Duodenal mucosa (tissue), 2 donors: ENCODE results near the gene MAML3.

Source experiments
- H3K27ac ChIP-seq: one replicate; pipeline ENCODE4 v1.7.0; 2013; ENCODE audit warnings: low read depth, low read length
- H3K27me3 ChIP-seq, 2 donors: one replicate each; pipeline ENCODE4 v1.7.0; 2013; ENCODE audit warnings: low read length in 2 of 2, control low read depth in 1 of 2; ENCODE audit not compliant: insufficient read depth in 2 of 2, control insufficient read depth in 1 of 2
- H3K36me3 ChIP-seq, 2 donors: one replicate each; pipeline ENCODE4 v1.7.0; 2013; ENCODE audit warnings: low read length in 2 of 2, control low read depth in 1 of 2; ENCODE audit not compliant: insufficient read depth in 2 of 2, control insufficient read depth in 1 of 2
- H3K4me1 ChIP-seq, 2 donors: one replicate each; pipeline ENCODE4 v1.7.0; 2013; ENCODE audit warnings: low read length in 2 of 2, control low read depth in 1 of 2; ENCODE audit not compliant: insufficient read depth in 2 of 2, control insufficient read depth in 1 of 2
- H3K4me3 ChIP-seq, 2 donors: one replicate each; pipeline ENCODE4 v1.7.0; 2013; ENCODE audit warnings: low read length in 2 of 2, low read depth in 1 of 2
- H3K9ac ChIP-seq, 2 donors: one replicate each; pipeline ENCODE4 v1.7.0; 2013; ENCODE audit warnings: low read length in 2 of 2, low read depth in 1 of 2
- H3K9me3 ChIP-seq, 2 donors: one replicate each; pipeline ENCODE4 v1.7.0; 2013; ENCODE audit warnings: low read length in 2 of 2, control low read depth in 1 of 2; ENCODE audit not compliant: control insufficient read depth in 1 of 2

Gene MAML3

DNA sequence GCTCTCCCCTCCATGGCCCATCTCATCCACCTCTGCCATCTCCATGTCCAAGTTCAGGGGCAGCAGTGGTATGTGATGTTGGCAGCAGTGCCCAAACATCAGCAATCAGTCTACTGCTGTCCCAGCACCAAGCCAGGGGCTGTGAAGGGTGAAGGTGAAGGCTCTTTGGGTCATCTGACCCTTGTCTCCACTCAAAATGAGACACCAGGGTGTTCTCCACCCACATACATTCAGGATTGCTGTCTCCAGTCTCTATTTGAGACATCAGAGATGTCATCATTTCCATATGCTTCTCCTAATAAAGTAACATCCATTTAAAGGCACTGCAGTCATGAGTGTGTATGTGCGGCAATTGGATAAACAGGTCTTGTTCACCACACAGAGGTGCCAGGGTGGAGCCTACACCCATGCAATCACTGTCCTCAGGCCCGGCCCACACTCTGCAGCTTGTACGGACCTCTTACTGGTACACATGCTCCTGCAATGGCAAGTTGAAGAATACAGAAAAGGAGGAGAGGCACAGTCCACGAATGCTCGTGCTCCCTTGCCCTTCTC, 22.2 kb downstream of the MAML3 start:
- Histone ChIP-seq H3K4me3 (no peak overlapping the region), H3K9ac (no peak overlapping the region), H3K9me3 (no peaks in the 10 kb centered on the region), H3K36me3 (no peaks in the 10 kb centered on the region), H3K27me3 (no peaks in the 10 kb centered on the region), H3K27ac (no peak overlapping the region), H3K4me1 (peaks cover 0 to 5% of the 10 kb centered on the region in 2 donors)

DNA sequence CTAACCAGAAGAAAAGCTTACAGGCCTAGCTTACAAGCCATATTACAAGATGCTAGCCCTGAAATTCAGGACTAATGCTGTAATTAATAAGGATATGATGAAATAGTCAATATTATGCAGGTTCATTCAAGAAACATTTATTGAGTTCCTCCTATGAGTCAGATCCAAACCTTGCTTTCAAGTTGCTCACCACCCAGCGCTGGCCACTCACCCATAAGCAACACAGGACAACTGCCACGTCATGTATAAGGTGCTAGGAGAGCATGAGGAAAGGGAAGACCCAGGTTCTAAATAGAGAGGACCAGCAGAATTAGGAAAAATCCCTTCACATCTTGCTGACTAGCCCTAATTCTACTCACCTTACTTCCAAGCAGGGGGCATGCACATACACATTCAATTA, 23.3 kb downstream of the MAML3 start:
- Histone ChIP-seq H3K4me3 (no peak overlapping the region), H3K27ac (no peak overlapping the region), H3K4me1 (peaks cover 0 to 5% of the 10 kb centered on the region in 2 donors), H3K9ac (no peak overlapping the region), H3K36me3 (no peaks in the 10 kb centered on the region), H3K27me3 (no peaks in the 10 kb centered on the region), H3K9me3 (no peaks in the 10 kb centered on the region)

DNA sequence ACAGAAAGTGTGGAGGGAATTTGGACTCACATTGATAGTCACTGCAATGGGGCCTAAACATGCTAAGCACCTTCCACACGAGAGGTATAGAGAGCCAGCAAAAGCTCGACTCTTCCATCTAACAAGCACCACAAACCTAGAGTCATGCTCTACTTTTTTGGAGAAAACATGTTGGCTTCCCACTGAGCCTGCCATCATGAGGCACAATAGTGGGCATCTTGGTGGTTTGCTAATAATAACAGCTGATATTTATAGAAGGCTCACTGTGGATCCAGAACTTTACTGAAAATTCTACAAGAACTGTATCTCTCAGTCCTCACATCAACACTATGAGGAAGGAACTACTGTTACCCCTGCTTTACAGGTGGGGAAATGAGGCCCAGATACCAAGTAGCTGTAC, 26.6 kb downstream of the MAML3 start:
- Histone ChIP-seq H3K9me3 (no peaks in the 10 kb centered on the region), H3K4me1 (no peaks in the 10 kb centered on the region), H3K27me3 (no peaks in the 10 kb centered on the region), H3K36me3 (no peaks in the 10 kb centered on the region), H3K4me3 (no peak overlapping the region), H3K9ac (no peak overlapping the region), H3K27ac (no peak overlapping the region)

DNA sequence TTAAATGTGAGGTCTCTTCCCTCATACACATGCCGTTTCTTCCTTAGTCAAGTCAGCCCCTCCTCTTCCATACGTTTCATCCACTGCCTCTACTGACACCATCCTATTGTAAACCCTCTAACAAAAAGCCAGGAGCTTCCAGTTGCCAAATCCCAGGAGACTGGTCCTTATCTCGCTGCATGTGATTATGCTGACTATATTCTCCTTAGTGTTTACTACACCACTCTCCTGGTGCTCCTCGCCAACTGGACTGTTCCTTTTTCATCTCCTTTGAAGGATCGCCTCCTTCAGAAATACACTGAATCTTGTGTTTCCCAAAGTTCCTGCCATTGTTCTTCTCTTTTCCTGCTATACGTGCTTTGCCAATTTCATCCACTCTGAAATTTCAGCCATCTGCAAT, 27.7 kb downstream of the MAML3 start:
- no peak overlapping the region for H3K9ac ChIP-seq
- no peaks in the 10 kb centered on the region for H3K9me3 ChIP-seq
- no peaks in the 10 kb centered on the region for H3K27me3 ChIP-seq
- H3K4me3 ChIP-seq = no peak overlapping the region
- no peak overlapping the region for H3K27ac ChIP-seq
- no peaks in the 10 kb centered on the region for H3K36me3 ChIP-seq
- H3K4me1 ChIP-seq = peaks cover 0 to 2% of the 10 kb centered on the region in 2 donors

DNA sequence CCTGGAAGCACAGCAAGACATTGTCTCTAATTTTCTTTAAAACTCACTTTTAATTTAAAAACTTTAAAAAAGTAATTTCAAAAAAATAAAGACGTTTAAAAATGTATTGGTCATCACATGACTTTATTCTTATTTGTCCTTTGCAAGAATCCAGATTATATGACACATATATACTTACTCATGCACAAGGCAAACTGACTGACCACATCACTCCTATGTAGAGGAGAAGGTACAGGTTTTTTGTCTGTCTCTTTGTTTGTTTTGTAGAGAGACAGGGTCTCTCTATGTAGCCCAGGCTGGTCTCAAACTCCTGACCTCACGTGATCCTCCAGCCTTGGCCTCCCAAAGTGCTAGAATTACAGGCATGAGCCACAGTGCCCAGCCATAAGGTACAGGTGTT, 28.6 kb downstream of the MAML3 start:
- Histone ChIP-seq H3K27ac (no peak overlapping the region), H3K27me3 (no peaks in the 10 kb centered on the region), H3K4me3 (no peak overlapping the region), H3K36me3 (no peaks in the 10 kb centered on the region), H3K9me3 (no peaks in the 10 kb centered on the region), H3K9ac (no peak overlapping the region), H3K4me1 (peaks cover 0 to 5% of the 10 kb centered on the region in 2 donors)

DNA sequence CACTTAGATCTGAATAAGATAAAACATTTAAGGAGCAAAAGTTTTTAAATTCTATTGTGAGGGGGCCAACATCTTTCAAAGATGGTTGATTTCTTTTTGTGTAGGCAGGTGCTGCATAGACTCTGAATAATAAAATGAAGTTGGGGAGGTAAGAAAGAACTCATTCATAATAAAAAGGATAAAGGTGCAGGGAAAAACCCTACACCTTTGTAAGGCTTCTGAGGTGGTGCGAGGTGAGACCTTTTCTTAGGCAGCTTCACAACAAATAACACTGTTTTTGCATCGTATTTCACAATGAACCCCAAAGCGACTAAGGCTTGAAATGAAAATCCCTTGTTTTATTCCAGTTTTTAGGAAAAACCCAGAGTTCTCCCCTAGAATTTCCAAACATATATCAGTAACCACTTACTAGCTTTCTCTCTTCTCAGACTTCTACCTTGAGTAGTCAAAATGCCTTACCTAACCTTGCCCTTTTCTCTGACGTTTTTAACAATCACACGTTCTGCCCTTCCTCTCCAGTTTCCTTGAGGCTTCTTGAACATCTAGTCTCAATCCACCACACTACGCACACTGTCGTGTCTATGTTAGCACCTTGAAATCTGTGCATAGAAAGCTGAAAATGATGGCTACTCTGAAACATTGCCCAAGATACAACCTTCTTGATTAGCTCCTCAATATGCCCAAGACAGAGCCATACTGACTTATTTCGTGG, 30.2 kb downstream of the MAML3 start:
- H3K36me3 ChIP-seq = no peaks in the 10 kb centered on the region
- H3K27me3 ChIP-seq = no peaks in the 10 kb centered on the region
- H3K4me3 ChIP-seq = no peak overlapping the region
- H3K27ac ChIP-seq = no peak overlapping the region
- peaks cover 0 to 5% of the 10 kb centered on the region in 2 donors for H3K4me1 ChIP-seq
- H3K9ac ChIP-seq = no peak overlapping the region
- H3K9me3 ChIP-seq = no peaks in the 10 kb centered on the region

DNA sequence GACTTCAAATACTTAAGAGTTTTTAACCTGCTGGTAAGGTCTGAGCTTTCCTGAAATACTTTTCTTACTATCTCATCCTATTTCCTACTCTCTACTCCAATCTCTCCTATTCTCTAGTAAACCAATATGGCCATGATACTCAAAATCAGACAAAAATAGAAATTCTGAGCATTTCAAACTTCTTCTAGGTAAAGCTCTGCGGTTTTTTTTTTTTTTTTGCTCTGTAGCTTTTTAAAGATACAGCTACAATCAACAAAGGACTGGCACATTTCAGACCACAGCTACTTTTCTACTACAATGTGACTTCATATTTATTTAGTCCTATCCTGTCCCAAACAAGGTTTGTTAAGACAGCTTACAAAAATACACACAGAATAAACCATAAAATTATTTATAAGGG, 31.1 kb downstream of the MAML3 start:
- Histone ChIP-seq H3K27me3 (no peaks in the 10 kb centered on the region), H3K9me3 (no peaks in the 10 kb centered on the region), H3K4me3 (no peak overlapping the region), H3K36me3 (no peaks in the 10 kb centered on the region), H3K4me1 (peaks cover 0 to 5% of the 10 kb centered on the region in 2 donors), H3K27ac (no peak overlapping the region), H3K9ac (no peak overlapping the region)

DNA sequence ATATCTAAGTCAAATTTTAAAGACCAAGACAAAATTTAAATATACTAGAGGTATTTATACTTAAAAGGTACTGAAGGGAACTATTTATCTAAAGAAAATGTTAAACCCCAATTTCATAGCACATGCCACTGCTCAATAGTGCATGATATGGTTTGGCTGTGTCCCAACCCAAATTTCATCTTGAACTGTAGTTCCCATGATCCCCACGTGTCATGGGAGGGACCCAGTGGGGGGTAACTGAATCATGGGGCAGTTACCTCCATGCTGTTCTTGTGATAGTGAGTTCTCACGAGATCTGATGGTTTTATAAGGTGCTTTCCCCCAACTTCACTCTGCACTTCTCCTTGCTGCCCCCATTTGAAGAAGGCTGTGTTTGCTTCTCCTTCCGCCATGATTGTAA, 32.3 kb downstream of the MAML3 start:
- Histone ChIP-seq H3K36me3 (no peaks in the 10 kb centered on the region), H3K4me3 (no peak overlapping the region), H3K9me3 (no peaks in the 10 kb centered on the region), H3K9ac (no peak overlapping the region), H3K4me1 (peaks cover 0 to 7% of the 10 kb centered on the region in 2 donors), H3K27me3 (no peaks in the 10 kb centered on the region), H3K27ac (no peak overlapping the region)

DNA sequence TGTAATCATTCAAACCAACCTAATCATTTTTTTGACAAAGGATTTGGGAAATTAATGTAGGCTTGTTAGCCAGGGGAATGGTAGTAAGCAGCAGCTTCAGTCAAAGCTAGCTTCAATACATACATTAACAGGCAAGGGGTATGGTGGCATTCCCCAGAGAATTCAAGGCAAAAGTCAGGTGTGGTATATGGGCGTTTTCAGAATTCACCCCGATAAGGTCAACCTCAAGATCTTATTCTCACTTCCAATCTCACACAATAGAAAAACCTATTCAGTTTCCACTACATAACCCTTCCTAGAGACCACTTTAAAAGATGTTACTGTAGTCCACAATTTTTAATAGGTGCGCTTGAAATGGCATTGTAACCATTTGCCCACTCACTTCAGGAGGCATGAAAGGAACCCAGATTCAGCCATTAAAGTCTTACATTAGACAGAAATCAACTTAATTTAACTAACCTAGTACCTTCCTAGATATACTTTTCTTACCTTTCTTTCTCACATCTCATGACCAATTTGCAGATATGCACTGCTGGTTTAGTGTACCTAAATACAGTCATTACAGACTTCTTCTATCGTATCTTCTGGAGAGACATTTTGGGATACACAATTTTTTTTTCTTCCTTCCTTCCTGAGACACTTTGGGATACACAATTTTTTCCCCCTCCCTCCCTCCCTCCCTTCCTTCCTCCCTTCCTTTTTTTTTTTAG, 34.9 kb downstream of the MAML3 start:
- H3K36me3 ChIP-seq = no peaks in the 10 kb centered on the region
- no peak overlapping the region for H3K27ac ChIP-seq
- no peaks in the 10 kb centered on the region for H3K9me3 ChIP-seq
- no peaks in the 10 kb centered on the region for H3K27me3 ChIP-seq
- peaks cover 0 to 14% of the 10 kb centered on the region in 2 donors for H3K4me1 ChIP-seq
- H3K4me3 ChIP-seq = no peak overlapping the region
- H3K9ac ChIP-seq = no peak overlapping the region

DNA sequence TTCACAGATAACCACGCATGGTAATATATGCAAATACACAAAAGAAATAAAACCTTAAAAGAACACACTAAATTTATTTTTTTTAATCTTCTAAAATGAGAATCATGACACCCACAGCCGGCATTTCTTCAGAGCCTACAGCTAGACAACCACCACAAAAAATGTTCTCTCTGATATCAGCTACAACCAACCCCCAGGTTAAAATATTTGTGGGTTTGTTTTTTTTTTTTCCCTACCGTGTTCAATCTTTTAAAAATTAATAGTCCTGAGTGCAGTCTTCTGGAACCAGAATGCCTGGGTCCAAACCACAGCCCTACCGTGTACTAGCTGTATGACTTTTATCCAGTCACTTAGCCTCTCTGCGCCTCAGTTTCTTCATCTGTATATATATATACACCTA, 36.0 kb downstream of the MAML3 start:
- Histone ChIP-seq H3K4me3 (no peak overlapping the region), H3K27ac (no peak overlapping the region), H3K9ac (no peak overlapping the region), H3K9me3 (no peaks in the 10 kb centered on the region), H3K4me1 (peaks cover 0 to 21% of the 10 kb centered on the region in 2 donors), H3K27me3 (no peaks in the 10 kb centered on the region), H3K36me3 (no peaks in the 10 kb centered on the region)
